GM23338 (cell line): ENCODE measurements around the gene PTCH2. TPM values are rescaled to one million over a fixed set of nuclear protein-coding genes. Genes with fewer than 3 reads are reported as not detected.

Experiments used
- ATAC-seq: fragments of 200-7000 bp; cut with Tn5 transposase; 3 replicates; pipeline ENCODE4 v1.9.1; 2020
- DNase-seq: peaks from one replicate; pipeline ENCODE4 v3.0.0-alpha.2; 2015; ENCODE audit warnings: low spot score
- H2AFZ ChIP-seq: fragments of 200-600 bp; sonication (generic); 2 replicates; pipeline ENCODE4 v1.8.0; 2016; ENCODE audit warnings: antibody characterized with exemption, mild to moderate bottlenecking, moderate library complexity
- H3F3A ChIP-seq: fragments of 200-600 bp; sonication (generic); replicated peaks from 2 replicates; pipeline ENCODE4 v1.8.0; 2017; ENCODE audit warnings: antibody characterized with exemption, mixed run types, low read depth
- H3K27ac ChIP-seq: fragments of 200-600 bp; sonication (generic); 2 replicates; pipeline ENCODE4 v1.6.1; 2016; ENCODE audit warnings: low read depth
- H3K27me3 ChIP-seq: fragments of 200-600 bp; sonication (generic); 2 replicates; pipeline ENCODE4 v1.8.0; 2016; ENCODE audit warnings: mild to moderate bottlenecking, mixed run types, moderate library complexity; ENCODE audit not compliant: insufficient read depth
- H3K36me3 ChIP-seq: fragments of 200-600 bp; sonication (generic); 2 replicates; pipeline ENCODE4 v1.8.0; 2016; ENCODE audit warnings: mild to moderate bottlenecking; ENCODE audit not compliant: insufficient read depth
- H3K4me1 ChIP-seq: fragments of 200-600 bp; sonication (generic); 2 replicates; pipeline ENCODE4 v1.8.0; 2016; ENCODE audit warnings: mild to moderate bottlenecking, moderate library complexity; ENCODE audit not compliant: insufficient read depth
- H3K4me2 ChIP-seq: fragments of 200-600 bp; sonication (generic); 2 replicates; pipeline ENCODE4 v1.7.1; 2017; ENCODE audit warnings: mixed run types
- H3K4me3 ChIP-seq: fragments of 200-600 bp; sonication (generic); 2 replicates; pipeline ENCODE4 v1.6.1; 2016; ENCODE audit warnings: mixed run types
- H3K79me2 ChIP-seq: fragments of 200-600 bp; sonication (generic); replicated peaks from 2 replicates; pipeline ENCODE4 v1.8.0; 2017; ENCODE audit warnings: mild to moderate bottlenecking; ENCODE audit not compliant: insufficient read depth
- H3K9me2 ChIP-seq: fragments of 200-600 bp; sonication (generic); 2 replicates; pipeline ENCODE4 v1.8.0; 2017; ENCODE audit not compliant: insufficient read depth
- H4K20me1 ChIP-seq: fragments of 200-600 bp; sonication (generic); replicated peaks from 2 replicates; pipeline ENCODE4 v1.8.0; 2017; ENCODE audit warnings: mild to moderate bottlenecking; ENCODE audit not compliant: insufficient read depth
- H3K27ac Mint-ChIP-seq: 2 replicates; pipeline ENCODE4 v1.8.0; 2020; ENCODE audit warnings: inconsistent platforms, mild to moderate bottlenecking, moderate library complexity, mixed read lengths
- H3K27me3 Mint-ChIP-seq: 3 replicates; pipeline ENCODE4 v1.8.0; 2022; ENCODE audit warnings: low read depth, mild to moderate bottlenecking, moderate library complexity, mixed read lengths, inconsistent platforms; ENCODE audit not compliant: insufficient read depth, poor library complexity
- H3K36me3 Mint-ChIP-seq: 3 replicates; pipeline ENCODE4 v1.8.0; 2021; ENCODE audit warnings: low read depth, mild to moderate bottlenecking, inconsistent platforms, moderate library complexity, mixed read lengths
- H3K4me1 Mint-ChIP-seq: 3 replicates; pipeline ENCODE4 v1.8.0; 2020; ENCODE audit warnings: mild to moderate bottlenecking, inconsistent platforms, mixed read lengths
- H3K4me3 Mint-ChIP-seq: 3 replicates; pipeline ENCODE4 v1.8.0; 2021; ENCODE audit warnings: moderate library complexity, mild to moderate bottlenecking, inconsistent platforms, mixed read lengths
- H3K9me3 Mint-ChIP-seq: 3 replicates; pipeline ENCODE4 v1.8.0; 2020; ENCODE audit warnings: moderate library complexity, mild to moderate bottlenecking, inconsistent platforms, mixed read lengths
- CREB1 ChIP-seq: fragments of 250-450 bp; sonication (Bioruptor Pico); IDR thresholded peaks from 2 replicates; pipeline ENCODE4 v1.5.0; 2020; ENCODE audit warnings: low read depth, mild to moderate bottlenecking, moderate library complexity
- CTCF ChIP-seq, 2 experiments: fragments of 200-600 bp in 1 of 2; sonication (generic) in 1 of 2; conservative IDR thresholded peaks; 2 replicates each; pipeline versions ENCODE4 v1.5.1 to v1.6.1; 2016 to 2017; ENCODE audit warnings: antibody characterized with exemption in 2 of 2, low read depth in 2 of 2, mild to moderate bottlenecking in 2 of 2, moderate library complexity in 1 of 2
- EZH2 ChIP-seq: fragments of 200-600 bp; sonication (generic); IDR thresholded peaks from one replicate; pipeline ENCODE4 v1.8.0; 2017; ENCODE audit warnings: antibody characterized with exemption, mild to moderate bottlenecking, low read depth; ENCODE audit not compliant: unreplicated experiment
- EZH2phosphoT487 ChIP-seq: fragments of 200-600 bp; sonication (generic); IDR thresholded peaks from one replicate; pipeline ENCODE4 v1.8.1; 2018; ENCODE audit warnings: antibody characterized with exemption; ENCODE audit not compliant: unreplicated experiment
- NANOG ChIP-seq: IDR thresholded peaks from 2 replicates; pipeline ENCODE4 v1.6.1; 2016; ENCODE audit warnings: antibody characterized with exemption, borderline replicate concordance
- POLR2AphosphoS5 ChIP-seq: IDR thresholded peaks from 2 replicates; pipeline ENCODE4 v1.6.1; 2016; ENCODE audit warnings: antibody characterized with exemption, low read depth
- polyA plus RNA-seq: library from polyadenylated mRNA; unstranded; fragments of >200 nt; fragmentation: Nextera tagmentation; extraction: Ambion mirVana; gene quantifications from 2 replicates; pipeline ENCODE4 v1.2.1, GENCODE V29; 2016
- total RNA-seq: library from RNA; depleted of rRNA; stranded (reverse); fragments of >200 nt; shearing (Covaris generic); gene quantifications from 2 replicates; pipeline ENCODE4 v1.2.3, GENCODE V29; 2014
- TF ChIP-seq, protein P1 (sequence below): fragments of 250-450 bp; sonication (Bioruptor Pico); IDR thresholded peaks from 2 replicates; pipeline ENCODE4 v1.5.0; 2020; ENCODE audit warnings: mild to moderate bottlenecking, moderate library complexity

PTCH2 gene
- total and polyA plus RNA-seq, 2 experiments from 2014 or later = 0.63 to 0.74 TPM

- Histone ChIP-seq H3K9me2 (no peaks in the 10 kb centered on the region), H3K79me2 (peaks cover 43% of the 10 kb centered on the region), H3K4me1 (peaks cover 15% of the 10 kb centered on the region), H4K20me1 (peaks cover 35% of the 10 kb centered on the region), H2AFZ (no peak overlapping the region), H3K36me3 (peaks cover 37% of the 10 kb centered on the region), H3K27me3 (no peaks in the 10 kb centered on the region), H3K4me3 (peak overlapping the region; percentile 99), H3K27ac (peak overlapping the region; percentile 90), H3F3A (peaks cover 65% of the 10 kb centered on the region), H3K4me2 (peak overlapping the region; percentile 100)
- no peak for DNase-seq
- Mint-ChIP-seq H3K9me3 (no peaks in the 10 kb centered on the region; the same call in 2 of the 3 replicates), H3K4me1 (peaks cover 20% of the 10 kb centered on the region), H3K27me3 (peaks cover 25% of the 10 kb centered on the region), H3K4me3 (peak overlapping the region; percentile 87), H3K27ac (peak overlapping the region; percentile 97), H3K36me3 (peaks cover 61% of the 10 kb centered on the region)
- ATAC-seq = no peak
- TF ChIP-seq EZH2phosphoT487 = no peak
These were observed 66.4 kb downstream of the PTCH2 start for GRCh38 chr1:44776730-44777068.

- Mint-ChIP-seq H3K27ac (peak overlapping the region; percentile 97), H3K9me3 (no peaks in the 10 kb centered on the region; the same call in 2 of the 3 replicates), H3K4me1 (peaks cover 20% of the 10 kb centered on the region), H3K4me3 (peak overlapping the region; percentile 87), H3K36me3 (peaks cover 55% of the 10 kb centered on the region), H3K27me3 (peaks cover 25% of the 10 kb centered on the region)
- ATAC-seq (no peak), DNase-seq (no peak)
- Histone ChIP-seq H3K27ac (peak overlapping the region; percentile 90), H3K4me3 (peak overlapping the region; percentile 99), H3K4me2 (peak overlapping the region; percentile 100), H3K36me3 (peaks cover 37% of the 10 kb centered on the region), H4K20me1 (peaks cover 35% of the 10 kb centered on the region), H3K4me1 (peaks cover 15% of the 10 kb centered on the region), H3K79me2 (peaks cover 43% of the 10 kb centered on the region), H3K9me2 (no peaks in the 10 kb centered on the region), H3K27me3 (no peaks in the 10 kb centered on the region), H3F3A (peaks cover 59% of the 10 kb centered on the region), H2AFZ (no peak overlapping the region)
- TF ChIP-seq EZH2 = no peak
- TF ChIP-seq NANOG = no peak
- TF ChIP-seq, protein P1, sequence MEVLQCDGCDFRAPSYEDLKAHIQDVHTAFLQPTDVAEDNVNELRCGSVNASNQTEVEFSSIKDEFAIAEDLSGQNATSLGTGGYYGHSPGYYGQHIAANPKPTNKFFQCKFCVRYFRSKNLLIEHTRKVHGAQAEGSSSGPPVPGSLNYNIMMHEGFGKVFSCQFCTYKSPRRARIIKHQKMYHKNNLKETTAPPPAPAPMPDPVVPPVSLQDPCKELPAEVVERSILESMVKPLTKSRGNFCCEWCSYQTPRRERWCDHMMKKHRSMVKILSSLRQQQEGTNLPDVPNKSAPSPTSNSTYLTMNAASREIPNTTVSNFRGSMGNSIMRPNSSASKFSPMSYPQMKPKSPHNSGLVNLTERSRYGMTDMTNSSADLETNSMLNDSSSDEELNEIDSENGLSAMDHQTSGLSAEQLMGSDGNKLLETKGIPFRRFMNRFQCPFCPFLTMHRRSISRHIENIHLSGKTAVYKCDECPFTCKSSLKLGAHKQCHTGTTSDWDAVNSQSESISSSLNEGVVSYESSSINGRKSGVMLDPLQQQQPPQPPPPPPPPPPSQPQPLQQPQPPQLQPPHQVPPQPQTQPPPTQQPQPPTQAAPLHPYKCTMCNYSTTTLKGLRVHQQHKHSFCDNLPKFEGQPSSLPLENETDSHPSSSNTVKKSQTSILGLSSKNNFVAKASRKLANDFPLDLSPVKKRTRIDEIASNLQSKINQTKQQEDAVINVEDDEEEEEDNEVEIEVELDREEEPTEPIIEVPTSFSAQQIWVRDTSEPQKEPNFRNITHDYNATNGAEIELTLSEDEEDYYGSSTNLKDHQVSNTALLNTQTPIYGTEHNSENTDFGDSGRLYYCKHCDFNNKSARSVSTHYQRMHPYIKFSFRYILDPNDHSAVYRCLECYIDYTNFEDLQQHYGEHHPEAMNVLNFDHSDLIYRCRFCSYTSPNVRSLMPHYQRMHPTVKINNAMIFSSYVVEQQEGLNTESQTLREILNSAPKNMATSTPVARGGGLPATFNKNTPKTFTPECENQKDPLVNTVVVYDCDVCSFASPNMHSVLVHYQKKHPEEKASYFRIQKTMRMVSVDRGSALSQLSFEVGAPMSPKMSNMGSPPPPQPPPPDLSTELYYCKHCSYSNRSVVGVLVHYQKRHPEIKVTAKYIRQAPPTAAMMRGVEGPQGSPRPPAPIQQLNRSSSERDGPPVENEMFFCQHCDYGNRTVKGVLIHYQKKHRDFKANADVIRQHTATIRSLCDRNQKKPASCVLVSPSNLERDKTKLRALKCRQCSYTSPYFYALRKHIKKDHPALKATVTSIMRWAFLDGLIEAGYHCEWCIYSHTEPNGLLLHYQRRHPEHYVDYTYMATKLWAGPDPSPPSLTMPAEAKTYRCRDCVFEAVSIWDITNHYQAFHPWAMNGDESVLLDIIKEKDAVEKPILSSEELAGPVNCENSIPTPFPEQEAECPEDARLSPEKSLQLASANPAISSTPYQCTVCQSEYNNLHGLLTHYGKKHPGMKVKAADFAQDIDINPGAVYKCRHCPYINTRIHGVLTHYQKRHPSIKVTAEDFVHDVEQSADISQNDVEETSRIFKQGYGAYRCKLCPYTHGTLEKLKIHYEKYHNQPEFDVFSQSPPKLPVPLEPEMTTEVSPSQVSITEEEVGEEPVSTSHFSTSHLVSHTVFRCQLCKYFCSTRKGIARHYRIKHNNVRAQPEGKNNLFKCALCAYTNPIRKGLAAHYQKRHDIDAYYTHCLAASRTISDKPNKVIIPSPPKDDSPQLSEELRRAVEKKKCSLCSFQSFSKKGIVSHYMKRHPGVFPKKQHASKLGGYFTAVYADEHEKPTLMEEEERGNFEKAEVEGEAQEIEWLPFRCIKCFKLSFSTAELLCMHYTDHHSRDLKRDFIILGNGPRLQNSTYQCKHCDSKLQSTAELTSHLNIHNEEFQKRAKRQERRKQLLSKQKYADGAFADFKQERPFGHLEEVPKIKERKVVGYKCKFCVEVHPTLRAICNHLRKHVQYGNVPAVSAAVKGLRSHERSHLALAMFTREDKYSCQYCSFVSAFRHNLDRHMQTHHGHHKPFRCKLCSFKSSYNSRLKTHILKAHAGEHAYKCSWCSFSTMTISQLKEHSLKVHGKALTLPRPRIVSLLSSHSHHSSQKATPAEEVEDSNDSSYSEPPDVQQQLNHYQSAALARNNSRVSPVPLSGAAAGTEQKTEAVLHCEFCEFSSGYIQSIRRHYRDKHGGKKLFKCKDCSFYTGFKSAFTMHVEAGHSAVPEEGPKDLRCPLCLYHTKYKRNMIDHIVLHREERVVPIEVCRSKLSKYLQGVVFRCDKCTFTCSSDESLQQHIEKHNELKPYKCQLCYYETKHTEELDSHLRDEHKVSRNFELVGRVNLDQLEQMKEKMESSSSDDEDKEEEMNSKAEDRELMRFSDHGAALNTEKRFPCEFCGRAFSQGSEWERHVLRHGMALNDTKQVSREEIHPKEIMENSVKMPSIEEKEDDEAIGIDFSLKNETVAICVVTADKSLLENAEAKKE (CRISPR knock-in tag) = no peak
- no peak for TF ChIP-seq EZH2phosphoT487
- no peak for TF ChIP-seq CTCF (conservative IDR thresholded peaks at IDR 0.05; ENCODE audit: low read depth in 2 of 2)
- peak; percentile 18; the same call in 1 of the 2 replicates for TF ChIP-seq POLR2AphosphoS5
- no peak for TF ChIP-seq CREB1 (CRISPR knock-in tag)
These were observed 66.9 kb downstream of the PTCH2 start for GRCh38 chr1:44775930-44776729.
